WI38 (cell line): ENCODE results near the gene IQGAP2.

Experiments used
- H3K4me3 ChIP-seq: 2 replicates; pipeline ENCODE4 v1.5.1; 2011; ENCODE audit warnings: low read depth, mild to moderate bottlenecking, control low read depth, low read length
- TF ChIP-seq, protein P1 (sequence below): IDR thresholded peaks from 2 replicates; pipeline ENCODE4 v1.5.1; 2012; ENCODE audit warnings: low read depth, mild to moderate bottlenecking, control low read depth, low read length

Gene IQGAP2

DNA sequence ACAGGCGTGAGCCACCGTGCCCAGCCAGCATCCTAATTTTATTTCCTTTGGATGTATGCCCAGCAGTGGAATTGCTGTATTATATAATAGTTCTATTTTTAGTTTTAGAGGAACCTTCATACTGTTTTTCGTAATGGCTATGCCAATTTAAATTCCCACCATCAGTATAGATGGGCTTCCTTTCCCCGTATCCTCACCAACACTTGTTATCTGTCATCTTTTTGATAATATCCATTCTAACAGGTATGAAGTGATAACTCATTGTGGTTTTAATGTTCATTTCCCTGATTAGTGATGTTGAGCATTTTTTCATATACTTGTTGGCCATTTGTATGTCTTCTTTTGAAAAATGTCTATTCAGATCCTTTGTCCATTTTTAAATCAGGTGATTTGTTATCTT lies 325.9 kb downstream of the IQGAP2 start:
- TF ChIP-seq, protein P1, sequence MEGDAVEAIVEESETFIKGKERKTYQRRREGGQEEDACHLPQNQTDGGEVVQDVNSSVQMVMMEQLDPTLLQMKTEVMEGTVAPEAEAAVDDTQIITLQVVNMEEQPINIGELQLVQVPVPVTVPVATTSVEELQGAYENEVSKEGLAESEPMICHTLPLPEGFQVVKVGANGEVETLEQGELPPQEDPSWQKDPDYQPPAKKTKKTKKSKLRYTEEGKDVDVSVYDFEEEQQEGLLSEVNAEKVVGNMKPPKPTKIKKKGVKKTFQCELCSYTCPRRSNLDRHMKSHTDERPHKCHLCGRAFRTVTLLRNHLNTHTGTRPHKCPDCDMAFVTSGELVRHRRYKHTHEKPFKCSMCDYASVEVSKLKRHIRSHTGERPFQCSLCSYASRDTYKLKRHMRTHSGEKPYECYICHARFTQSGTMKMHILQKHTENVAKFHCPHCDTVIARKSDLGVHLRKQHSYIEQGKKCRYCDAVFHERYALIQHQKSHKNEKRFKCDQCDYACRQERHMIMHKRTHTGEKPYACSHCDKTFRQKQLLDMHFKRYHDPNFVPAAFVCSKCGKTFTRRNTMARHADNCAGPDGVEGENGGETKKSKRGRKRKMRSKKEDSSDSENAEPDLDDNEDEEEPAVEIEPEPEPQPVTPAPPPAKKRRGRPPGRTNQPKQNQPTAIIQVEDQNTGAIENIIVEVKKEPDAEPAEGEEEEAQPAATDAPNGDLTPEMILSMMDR: no peak
- no peak overlapping the region for H3K4me3 ChIP-seq

DNA sequence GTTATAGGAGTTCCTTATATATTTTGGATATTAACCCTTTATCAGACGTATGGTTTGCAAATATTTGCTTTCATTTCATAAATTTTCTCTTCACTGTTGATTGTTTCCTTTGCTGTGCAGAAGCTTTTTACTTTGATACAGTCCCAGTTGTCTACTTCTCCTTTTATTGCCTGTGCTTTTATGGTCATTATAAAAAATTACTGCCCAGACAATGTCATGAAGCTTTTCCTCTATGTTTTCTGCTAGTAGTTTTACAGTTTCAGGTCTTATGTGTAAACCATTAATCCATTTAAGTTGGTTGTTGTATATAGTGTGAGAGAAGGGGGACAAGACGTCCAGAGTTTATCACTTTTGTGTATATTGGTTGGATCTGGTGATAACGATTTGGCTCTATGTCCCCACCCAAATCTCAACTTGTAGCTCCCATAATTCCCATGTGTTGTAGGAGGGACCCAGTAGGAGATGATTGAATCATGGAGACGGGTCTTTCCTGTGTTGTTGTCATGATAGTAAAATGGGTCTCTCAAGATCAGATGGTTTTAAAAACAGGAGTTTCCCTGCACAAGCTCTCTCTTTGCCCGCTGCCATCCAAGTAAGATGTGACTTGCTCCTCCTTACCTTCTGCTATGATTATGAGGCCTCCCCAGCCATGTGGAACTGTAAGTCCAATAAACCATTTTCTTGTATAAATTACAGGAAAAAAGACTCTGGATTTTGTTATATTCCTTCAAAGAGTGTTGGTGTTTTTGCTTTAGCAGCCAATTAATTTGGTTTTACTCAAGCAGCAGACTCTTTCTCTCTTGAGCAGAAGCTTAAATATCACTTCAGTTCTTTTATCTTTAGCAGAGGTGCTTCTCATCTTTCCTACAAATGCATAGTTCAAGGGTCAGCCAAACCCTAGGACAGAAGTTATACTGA lies 326.5 kb downstream of the IQGAP2 start:
- H3K4me3 ChIP-seq: no peak overlapping the region
- TF ChIP-seq, protein P1: no peak

DNA sequence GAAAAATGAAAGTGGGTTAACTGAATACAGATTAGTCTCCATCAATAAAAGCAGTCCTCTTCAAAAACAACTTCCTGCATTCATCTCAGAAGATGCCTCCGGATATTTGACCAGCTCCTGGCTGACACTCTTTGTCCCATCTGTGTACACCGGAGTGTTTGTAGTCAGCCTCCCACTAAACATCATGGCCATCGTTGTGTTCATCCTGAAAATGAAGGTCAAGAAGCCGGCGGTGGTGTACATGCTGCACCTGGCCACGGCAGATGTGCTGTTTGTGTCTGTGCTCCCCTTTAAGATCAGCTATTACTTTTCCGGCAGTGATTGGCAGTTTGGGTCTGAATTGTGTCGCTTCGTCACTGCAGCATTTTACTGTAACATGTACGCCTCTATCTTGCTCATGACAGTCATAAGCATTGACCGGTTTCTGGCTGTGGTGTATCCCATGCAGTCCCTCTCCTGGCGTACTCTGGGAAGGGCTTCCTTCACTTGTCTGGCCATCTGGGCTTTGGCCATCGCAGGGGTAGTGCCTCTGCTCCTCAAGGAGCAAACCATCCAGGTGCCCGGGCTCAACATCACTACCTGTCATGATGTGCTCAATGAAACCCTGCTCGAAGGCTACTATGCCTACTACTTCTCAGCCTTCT lies 329.4 kb downstream of the IQGAP2 start:
- no peak overlapping the region for H3K4me3 ChIP-seq
- TF ChIP-seq, protein P1: no peak

DNA sequence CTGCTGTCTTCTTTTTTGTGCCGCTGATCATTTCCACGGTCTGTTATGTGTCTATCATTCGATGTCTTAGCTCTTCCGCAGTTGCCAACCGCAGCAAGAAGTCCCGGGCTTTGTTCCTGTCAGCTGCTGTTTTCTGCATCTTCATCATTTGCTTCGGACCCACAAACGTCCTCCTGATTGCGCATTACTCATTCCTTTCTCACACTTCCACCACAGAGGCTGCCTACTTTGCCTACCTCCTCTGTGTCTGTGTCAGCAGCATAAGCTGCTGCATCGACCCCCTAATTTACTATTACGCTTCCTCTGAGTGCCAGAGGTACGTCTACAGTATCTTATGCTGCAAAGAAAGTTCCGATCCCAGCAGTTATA lies 329.9 kb downstream of the IQGAP2 start:
- no peak overlapping the region for H3K4me3 ChIP-seq
- TF ChIP-seq, protein P1: no peak

DNA sequence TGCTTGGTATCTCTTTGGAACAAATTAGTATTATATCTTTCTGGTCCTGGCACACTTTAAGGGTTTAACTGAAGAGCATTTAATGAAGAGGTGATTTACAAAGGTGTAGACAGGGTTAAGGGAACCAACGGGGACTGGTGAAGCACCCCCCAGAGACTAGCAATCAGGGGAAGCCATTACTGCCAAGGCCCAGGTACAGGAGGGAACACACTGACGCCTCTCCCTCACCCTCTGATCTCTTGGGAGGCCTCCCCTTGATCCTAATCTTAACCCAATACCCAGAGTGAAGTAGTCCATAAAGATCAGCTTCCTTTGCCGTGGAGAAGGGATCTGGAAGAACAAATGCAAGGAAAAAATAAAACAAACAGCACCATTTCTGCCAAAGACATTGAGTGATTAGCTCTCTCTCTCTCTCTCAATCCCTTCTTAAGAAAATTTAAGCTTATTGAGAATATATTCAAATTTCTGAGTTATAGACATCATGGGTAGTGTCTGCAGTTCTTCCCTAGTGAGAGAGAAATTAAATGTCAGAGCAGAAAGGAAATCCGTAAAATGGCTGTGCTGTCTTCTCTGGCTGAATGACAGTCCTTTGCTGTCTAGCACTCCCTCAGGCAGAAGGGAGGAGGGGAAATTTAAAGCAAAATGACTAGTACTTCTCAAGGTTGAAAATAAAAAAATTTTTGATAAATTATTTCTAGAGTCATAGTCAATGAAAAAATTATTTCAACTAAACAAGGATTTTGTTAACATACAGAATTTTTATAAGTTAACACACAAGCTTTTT lies 332.9 kb downstream of the IQGAP2 start:
- no peak overlapping the region for H3K4me3 ChIP-seq
- TF ChIP-seq, protein P1: no peak

DNA sequence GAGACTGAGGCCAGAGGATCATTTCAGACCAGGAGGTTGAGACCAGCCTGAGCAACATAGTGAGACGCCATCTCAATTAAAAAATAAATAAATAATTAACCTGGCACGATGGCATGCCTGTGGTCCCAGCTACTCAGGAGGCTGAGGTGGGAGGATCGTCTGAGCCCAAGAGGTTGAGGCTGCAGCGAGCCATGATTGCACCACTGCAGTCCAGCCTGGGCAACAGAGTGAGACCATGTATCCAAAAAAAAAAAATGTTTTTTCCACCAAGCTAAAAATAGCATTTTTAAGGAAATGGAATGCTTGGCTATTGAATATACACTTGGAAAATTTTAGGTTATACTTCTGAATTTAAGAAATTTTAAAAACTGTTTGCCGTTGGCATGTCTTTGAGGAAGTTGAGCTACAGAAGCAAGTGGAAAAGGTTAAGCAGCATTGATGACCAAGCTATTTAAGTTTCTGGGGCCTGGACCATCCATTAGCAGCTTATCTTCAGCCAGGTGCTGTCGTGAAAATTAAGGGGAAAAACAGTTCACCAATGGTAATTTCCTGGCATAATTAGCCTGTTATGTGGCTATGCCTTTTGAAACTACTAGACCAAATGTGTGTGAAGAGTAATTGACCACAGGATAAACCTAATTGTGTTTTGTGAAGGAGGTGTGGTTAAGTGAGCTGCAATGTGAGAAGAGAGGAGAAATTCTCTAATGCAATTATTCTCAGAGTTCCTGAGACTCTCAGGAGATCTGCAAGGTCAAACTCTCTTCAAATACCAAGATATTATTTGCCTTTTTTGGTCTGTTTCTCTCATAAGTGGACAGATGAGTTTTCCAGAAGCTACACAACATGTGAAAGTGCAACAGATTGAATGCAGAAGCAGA lies 333.8 kb downstream of the IQGAP2 start:
- TF ChIP-seq, protein P1: no peak
- H3K4me3 ChIP-seq: no peak overlapping the region
